Superior temporal gyrus (tissue), 1 donor: Measurements from ENCODE around the gene BCL2A1.
"Not testable (repeated sequence)": the region's sequence is repeated elsewhere in the genome, so short reads cannot be mapped to it uniquely, and the experiment has no call there.

ENCODE experiments used
- DNase-seq: peaks from one replicate; pipeline ENCODE4 v3.0.0-alpha.2; 2016; ENCODE audit errors: extremely low spot score

BCL2A1 gene

DNA sequence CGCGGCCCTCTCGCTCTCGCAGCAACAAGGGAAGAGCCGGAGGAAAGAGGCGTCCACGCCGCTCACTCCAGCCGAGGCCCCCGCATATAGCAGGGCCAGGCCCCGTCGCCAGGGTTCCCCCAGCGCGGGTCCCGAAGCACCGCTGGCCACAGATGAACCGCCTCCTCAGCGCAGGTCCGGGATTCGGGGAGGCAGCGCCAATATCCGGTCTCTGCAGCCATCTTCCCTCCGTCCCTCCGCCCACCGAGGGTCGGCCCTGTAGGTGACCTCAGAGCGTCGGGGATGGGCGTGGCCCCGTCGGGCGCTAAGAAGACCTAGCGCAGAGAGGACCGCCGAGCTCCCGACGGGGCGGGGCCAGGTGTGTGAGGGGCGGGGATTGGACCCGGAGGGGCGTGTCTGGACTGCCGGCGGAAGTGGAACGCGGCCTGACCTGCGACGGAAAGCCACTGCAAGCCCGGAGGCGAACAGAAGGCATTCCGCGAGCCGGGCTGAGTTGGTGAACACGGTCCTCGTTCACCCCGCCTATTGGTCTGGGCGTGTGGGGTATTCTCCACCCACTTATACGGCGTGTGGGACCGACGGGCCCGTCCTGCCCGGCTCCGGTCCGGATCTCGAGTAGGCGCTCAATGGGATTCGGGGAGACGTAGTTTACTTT, 47.4 kb downstream of the BCL2A1 start:
- peak; percentile 68 for DNase-seq

DNA sequence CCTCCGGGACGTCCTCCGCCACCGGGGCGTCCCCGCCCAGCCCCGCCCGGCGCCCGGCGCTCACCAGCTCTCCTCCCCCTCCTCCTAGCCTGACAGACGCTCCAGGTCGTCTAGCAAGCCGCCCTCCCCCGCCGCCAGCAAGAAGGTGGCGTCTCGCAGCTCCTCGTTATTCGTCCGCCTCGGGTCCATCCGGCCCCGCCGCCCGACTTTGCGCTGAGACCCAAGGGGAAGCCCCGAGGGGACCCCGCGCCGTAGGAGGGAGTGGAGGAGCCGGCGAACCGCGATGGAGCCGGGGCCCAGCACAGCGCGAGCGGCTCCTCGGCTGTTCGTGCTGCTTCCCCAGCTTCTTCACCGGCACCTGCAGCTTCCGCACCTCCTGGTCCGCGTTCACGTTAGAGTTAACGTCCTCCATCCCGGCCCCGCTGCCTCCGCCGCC, 47.9 kb downstream of the BCL2A1 start:
- no peak for DNase-seq

DNA sequence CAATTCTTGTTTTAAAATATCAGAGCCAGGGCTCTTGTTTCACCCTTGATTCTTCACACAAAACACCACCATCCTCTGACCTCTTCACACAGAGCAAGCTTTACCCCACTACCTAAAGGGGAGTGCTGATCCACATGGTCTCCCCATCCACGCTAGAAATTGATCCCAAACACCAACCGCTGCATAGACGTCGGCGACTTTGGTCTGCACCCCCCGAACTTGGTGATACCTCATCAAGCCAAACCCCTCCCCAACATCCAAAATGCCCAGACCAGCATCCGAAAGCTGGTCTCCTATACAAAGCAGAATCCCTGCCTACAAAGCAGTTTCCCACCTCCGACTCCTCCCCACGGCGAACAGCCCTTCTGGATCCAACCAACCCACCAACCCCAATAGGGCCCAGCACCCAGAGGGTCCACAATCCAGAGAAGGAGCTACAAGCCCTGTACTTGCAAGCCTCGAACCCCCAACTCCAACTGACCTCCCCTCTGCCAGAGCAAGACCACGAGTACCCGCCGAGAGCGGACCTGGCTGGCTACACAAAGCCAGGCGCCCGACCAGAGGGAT, 48.4 kb downstream of the BCL2A1 start:
- DNase-seq: no peak

DNA sequence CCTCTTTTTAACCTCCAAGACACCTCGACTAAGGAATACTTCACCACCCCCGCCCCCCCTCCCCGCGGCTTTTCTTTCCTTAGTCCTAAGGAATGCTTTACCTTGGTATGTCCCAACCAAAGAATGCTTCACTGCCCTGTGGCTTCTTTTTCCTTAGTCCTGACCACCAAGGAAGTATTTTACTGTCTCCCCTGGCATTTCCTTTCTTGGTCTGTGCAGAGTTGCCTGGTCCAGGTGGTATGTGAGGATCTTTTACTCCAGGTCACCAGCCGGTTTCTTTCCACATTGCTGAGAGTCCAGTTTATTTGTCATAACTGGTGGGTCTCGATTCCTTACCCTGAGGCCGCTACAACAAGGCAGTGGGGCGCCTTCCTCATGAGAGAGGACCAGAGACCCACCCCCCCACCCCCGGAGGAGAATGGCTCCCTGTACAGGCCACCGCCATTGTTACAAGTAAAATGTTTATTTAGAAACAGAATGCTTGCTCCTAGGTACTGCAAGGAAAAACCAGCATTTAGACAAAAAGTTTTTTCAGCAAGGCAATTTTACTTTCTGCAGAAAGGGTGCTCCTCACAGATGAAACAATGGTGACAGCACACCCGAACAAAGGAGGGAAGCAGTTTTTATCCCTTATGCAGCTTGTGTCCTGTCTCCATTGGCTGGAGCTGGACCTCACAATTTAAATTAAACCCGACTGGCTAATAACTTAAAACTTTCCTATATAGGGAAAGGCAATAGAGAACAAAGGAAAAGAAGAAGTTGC, 51.1 kb downstream of the BCL2A1 start:
- no peak for DNase-seq

DNA sequence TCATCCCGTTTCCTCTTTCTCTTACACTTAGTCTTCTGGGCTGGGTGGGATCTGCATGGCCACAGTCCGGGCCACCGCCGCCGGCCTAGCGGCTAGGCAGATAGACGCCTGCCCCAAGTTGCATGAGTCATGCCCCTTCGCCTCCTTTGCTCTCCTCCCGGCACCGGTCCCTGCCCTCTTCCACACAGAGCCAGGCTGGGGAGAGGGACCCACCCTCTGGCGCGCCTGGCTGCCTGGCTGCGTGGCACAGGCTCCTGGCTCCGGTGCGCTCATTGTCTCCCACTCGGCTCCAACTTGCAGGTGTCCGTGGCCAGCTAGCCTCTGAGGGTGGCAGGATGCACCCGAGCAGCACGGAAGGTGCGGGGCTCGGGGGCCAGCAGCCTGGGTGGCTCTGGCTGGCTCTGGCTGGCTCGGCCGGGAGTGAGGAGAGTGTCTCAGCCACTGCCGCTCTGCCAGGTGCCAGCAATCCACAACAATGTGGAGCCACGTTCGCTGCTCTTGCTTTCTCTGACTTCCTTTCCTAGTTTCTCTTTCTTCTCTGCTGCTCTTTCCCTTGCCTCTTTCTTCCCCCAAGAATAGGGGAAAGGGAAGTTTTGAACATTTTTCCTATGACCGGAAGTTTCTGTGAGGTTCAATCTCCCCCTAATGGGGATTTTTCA, 51.8 kb downstream of the BCL2A1 start:
- DNase-seq: no peak

DNA sequence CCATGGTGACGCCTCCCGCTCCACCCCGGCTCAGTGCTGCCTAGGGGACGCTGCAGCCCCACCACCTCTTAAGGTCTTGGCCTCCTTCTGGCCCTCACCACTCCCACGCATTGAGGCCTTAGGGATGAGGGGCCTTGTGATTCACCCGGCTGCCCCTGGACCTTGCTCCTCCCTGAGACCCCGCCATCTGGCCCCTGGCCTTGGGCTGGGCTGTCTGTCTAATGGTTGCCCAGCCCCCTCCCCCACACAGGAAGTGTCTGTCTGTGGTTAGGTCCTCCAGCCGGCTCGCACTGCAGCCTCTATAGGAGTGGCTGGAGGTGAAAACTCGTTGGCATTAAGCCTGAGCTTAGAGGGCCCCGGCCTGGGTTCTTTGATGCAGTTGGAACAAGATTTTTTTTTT, 52.7 kb downstream of the BCL2A1 start:
- DNase-seq: no peak

DNA sequence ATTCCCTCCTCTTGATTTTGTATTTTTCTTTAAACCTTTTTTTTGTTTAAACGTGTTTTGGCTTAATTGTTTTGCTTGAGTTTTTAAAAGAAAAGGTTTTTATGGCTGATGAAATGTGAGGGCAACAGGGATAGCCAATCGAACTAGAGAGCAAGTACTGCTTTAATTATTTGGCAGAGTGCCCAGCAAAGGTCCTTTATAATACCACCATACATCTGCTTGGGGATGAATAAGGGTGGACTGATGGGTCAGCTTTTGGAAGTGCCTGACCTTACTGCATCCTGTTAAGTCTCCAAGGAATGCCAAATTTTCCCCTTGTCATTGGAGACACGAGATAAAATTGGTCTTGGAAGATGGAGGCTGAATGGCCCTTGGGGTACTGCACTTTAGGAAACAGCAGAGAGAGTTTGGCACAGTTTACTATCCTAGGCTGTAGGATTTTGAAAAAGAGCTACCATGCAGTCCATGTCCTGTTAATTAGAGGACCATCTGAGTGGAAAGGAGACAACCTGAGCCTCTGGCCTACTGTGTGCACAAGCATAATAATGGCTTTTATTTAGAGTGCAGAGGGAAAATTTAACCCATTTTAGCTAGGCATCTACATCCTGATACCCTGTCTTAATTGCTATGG, 54.4 kb downstream of the BCL2A1 start:
- DNase-seq: no peak

DNA sequence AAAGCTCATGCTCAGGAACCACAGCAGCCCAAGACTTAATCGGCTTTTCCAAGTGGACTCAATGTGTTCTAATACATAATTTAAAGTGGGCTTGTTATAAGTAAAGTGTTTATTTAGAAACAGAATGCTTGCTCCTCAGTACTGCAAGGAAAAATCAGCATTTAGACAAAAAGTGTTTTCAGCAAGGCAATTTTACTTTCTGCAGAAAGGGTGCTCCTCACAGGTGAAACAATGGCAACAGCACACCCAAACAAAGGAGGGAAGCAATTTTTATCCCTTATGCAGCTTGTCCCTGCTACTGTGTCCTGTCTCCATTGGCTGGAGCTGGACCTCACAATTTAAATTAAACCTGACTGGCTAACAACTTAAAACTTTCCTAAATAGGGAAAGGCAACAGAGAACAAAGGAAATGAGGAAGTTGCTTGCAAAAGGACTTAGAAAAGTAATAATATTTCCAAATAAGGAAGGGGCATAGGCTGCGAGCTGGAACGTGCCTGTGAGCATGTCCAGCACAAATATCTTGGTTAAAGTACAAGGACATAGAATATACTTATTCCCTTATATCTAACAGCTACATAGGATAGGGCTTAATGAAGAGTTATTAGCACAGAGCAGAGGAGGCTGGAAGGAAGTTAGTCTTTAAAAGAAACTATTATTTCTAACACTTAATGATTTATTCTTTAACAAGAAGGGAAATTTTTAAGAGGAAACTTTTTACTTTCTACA, 55.1 kb downstream of the BCL2A1 start:
- DNase-seq: not testable (repeated sequence)

DNA sequence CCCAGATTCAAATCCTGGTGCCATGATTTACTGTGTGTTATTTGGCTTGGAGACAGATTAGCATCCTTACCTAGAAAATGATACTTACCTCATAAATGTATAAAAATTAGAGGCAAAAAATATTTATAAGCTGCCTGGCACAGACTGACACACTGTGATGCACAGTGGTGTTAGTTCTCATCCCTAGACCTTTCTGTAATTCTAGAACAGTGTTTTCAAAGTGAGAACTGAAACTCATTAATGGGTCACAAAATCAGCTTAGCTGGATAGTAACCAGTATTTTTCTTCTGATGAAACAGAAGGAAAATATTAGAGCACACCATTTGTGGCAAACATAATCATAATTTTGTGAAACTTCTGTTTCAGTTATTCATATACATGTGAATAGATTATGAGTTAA, 56.3 kb downstream of the BCL2A1 start:
- DNase-seq: no peak
